Calu3 (cell line): ENCODE measurements around the gene CTTNBP2. TPM values are rescaled to one million over a fixed set of nuclear protein-coding genes. Genes with fewer than 3 reads are reported as not detected.

Experiments used
- BruUV-seq: library from RNA; stranded (reverse); fragments of 400-500 nt; replicated peaks from 2 replicates; lab custom pipeline; 2021; lab: Mats Ljungman, UMichigan
- CTCF ChIA-PET: fragments of 300-600 bp; sonication (Branson Sonifier 250); formaldehyde crosslinking; loops from one replicate; lab custom pipeline; 2022; ENCODE audit warnings: antibody characterized with exemption; lab: Charles Lee
- DNase-seq: peaks from one replicate; pipeline ENCODE4 v3.0.0; 2022
- H3K27ac Mint-ChIP-seq: one replicate; pipeline ENCODE4 v1.8.0; 2022; ENCODE audit warnings: mixed read lengths; ENCODE audit not compliant: unreplicated experiment
- H3K27me3 Mint-ChIP-seq: one replicate; pipeline ENCODE4 v1.8.0; 2022; ENCODE audit warnings: mixed read lengths; ENCODE audit not compliant: unreplicated experiment
- H3K36me3 Mint-ChIP-seq: one replicate; pipeline ENCODE4 v1.8.0; 2022; ENCODE audit warnings: mild to moderate bottlenecking, moderate library complexity, mixed read lengths; ENCODE audit not compliant: insufficient read depth, unreplicated experiment
- H3K4me1 Mint-ChIP-seq: one replicate; pipeline ENCODE4 v1.8.0; 2022; ENCODE audit warnings: mild to moderate bottlenecking, low read depth, mixed read lengths; ENCODE audit not compliant: unreplicated experiment
- H3K4me3 Mint-ChIP-seq: one replicate; pipeline ENCODE4 v1.8.0; 2022; ENCODE audit warnings: mild to moderate bottlenecking, low read depth, moderate library complexity, mixed read lengths; ENCODE audit not compliant: unreplicated experiment
- H3K9me3 Mint-ChIP-seq: one replicate; pipeline ENCODE4 v1.8.0; 2022; ENCODE audit warnings: low read depth, mixed read lengths; ENCODE audit not compliant: unreplicated experiment
- CTCF ChIP-seq: fragments of 200-600 bp; IDR thresholded peaks from one replicate; pipeline ENCODE4 v1.8.0; 2022; ENCODE audit warnings: antibody characterized with exemption; ENCODE audit not compliant: unreplicated experiment
- intact Hi-C: fragments of 100-400 bp; cut with micrococcal nuclease; formaldehyde crosslinking; loops from one replicate; pipeline ENCODE4 v1.10.0; 2022; ENCODE audit not compliant: unreplicated experiment
- total RNA-seq: library from RNA; stranded (reverse); gene quantifications from 2 replicates; pipeline ENCODE4 v1.2.3, GENCODE V29; 2022

CTTNBP2 gene
- total RNA-seq, 1 experiment from 2014 or later = 2.3 TPM

- Mint-ChIP-seq H3K36me3 (no peaks in the 10 kb centered on the region), H3K27ac (no peak overlapping the region), H3K9me3 (peaks cover 2% of the 10 kb centered on the region), H3K4me1 (no peaks in the 10 kb centered on the region), H3K4me3 (no peak overlapping the region), H3K27me3 (no peaks in the 10 kb centered on the region)
- no peak for DNase-seq
- no TSS peak for BruUV-seq
- no peak for TF ChIP-seq CTCF
- CTCF ChIA-PET = no interaction called here
- intact Hi-C loops = no loop called here
Observed at GRCh38 chr7:117859246-117859812, 13.9 kb downstream of the CTTNBP2 start.

GRCh38 chr7:117858712-117859111, 14.5 kb downstream of the CTTNBP2 start:
- BruUV-seq = no TSS peak
- Mint-ChIP-seq H3K9me3 (peaks cover 2% of the 10 kb centered on the region), H3K27me3 (no peaks in the 10 kb centered on the region), H3K4me3 (no peak overlapping the region), H3K27ac (no peak overlapping the region), H3K4me1 (no peaks in the 10 kb centered on the region), H3K36me3 (no peaks in the 10 kb centered on the region)
- intact Hi-C loops = no loop called here
- DNase-seq = no peak
- CTCF ChIA-PET = no interaction called here
- TF ChIP-seq CTCF = no peak

- BruUV-seq = no TSS peak
- intact Hi-C loops = no loop called here
- no peak for DNase-seq
- CTCF ChIA-PET = no interaction called here
- Mint-ChIP-seq H3K4me3 (no peak overlapping the region), H3K36me3 (no peaks in the 10 kb centered on the region), H3K27me3 (no peaks in the 10 kb centered on the region), H3K27ac (no peak overlapping the region), H3K9me3 (peaks cover 2% of the 10 kb centered on the region), H3K4me1 (no peaks in the 10 kb centered on the region)
- TF ChIP-seq CTCF = no peak
Observed at GRCh38 chr7:117857718-117858117, 15.5 kb downstream of the CTTNBP2 start.

- no TSS peak for BruUV-seq
- Mint-ChIP-seq H3K27me3 (no peaks in the 10 kb centered on the region), H3K27ac (no peak overlapping the region), H3K36me3 (no peaks in the 10 kb centered on the region), H3K4me1 (no peaks in the 10 kb centered on the region), H3K9me3 (no peaks in the 10 kb centered on the region), H3K4me3 (no peak overlapping the region)
- no peak for DNase-seq
- intact Hi-C loops = no loop called here
- CTCF ChIA-PET = no interaction called here
- no peak for TF ChIP-seq CTCF
Observed at GRCh38 chr7:117856196-117856595, 17.0 kb downstream of the CTTNBP2 start.
